HCEC 1CT (cell line): ENCODE results near the gene RGS9.
"Not testable (repeated sequence)": the region's sequence is repeated elsewhere in the genome, so short reads cannot be mapped to it uniquely, and the experiment has no call there.

Experiments used
- DNase-seq: peaks from one replicate; pipeline ENCODE4 v3.0.0-alpha.2; 2017

Gene RGS9

DNA sequence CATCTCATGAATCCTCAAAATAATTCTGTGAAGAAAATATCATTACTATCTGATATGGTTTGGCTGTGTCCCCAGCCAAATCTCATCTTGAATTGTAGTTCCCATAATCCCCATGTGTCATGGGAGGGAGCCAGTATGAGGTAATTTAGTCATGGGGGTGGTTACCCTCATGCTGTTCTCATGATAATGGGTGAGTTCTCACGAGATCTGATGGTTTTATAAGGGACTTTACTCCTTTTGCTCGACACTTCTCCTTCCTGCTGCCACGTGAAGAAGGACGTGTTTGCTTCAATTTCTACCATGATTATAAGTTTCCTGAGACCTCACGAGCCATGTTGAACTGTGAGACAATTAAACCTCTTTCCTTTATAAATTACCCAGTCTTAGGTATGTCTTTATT lies 20.7 kb upstream of the RGS9 start:
- not testable (repeated sequence) for DNase-seq

- no peak for DNase-seq
Measured at GRCh38 chr17:65117384-65118035, 19.7 kb upstream of the RGS9 start.

GRCh38 chr17:65121368-65121767 lies 15.8 kb upstream of the RGS9 start:
- DNase-seq, result no peak

GRCh38 chr17:65121916-65122806 lies 15.0 kb upstream of the RGS9 start:
- no peak for DNase-seq

- DNase-seq, result peak; percentile 85
Measured at GRCh38 chr17:65122836-65123756, 14.1 kb upstream of the RGS9 start.

DNA sequence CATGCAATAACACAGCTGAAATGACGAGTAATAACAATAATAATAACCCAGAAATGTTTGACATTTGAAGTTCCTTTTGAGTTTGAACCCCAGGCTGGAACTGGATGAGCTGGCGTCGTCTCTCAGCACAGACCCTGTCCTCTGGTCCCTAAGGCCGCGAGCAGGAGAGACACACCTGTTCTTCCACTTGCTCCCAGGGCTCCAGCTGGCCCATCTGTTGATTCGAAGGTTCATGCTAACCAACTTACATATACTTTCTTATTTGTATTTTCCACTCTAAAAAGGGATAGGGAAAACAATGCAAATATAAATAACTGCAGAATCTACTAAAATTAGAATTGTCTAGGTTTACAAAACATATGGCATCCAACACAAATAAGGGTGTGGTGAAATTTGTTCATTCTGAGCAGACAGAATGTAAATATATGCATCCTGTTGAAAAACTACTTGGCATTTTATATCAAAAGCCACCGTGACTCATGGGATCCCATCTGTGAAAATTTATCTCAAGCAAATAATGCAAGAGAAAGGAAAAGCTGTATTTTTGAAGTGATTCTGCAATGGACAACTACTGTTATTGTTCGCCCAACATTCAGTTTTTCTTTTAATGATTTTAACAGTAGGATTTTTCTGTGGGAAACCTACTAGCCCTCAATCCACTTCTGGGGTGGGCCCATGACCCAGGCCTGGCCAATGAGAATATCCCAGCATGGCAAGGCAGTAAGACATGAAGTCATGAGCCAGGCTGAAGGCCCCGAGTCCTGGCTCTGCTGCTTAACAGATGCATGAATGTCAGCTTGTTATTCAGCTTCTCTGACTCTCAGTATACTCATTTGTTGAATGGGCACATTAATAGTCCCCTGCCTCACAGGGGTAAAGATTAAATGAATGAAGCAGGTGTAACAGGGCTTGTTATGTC lies 13.2 kb upstream of the RGS9 start:
- peak; percentile 74 for DNase-seq

DNA sequence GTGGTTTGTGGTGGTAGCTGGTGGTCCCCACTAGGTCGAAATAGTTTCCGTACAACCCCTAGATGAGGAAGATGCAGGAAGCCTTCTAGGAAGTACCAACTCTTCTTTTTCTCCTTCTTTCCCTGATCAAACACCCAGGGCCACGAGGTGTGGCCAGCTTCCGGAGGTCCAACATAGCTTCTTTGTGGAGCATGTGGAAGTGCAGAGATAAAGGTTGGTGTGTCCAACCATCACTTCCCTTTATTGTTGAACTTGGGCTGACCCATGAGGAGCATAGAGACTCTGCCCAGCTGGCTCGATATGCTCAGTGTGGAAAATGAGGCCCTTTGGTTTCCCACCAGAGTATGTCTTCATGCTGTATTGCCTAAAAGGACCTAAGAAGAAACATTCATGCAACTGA lies 6.3 kb upstream of the RGS9 start:
- DNase-seq, result no peak

- no peak for DNase-seq
Measured at GRCh38 chr17:65131240-65131639, 5.9 kb upstream of the RGS9 start.

- DNase-seq, result peak; percentile 98
Measured at GRCh38 chr17:65131946-65132345, 5.2 kb upstream of the RGS9 start.

DNA sequence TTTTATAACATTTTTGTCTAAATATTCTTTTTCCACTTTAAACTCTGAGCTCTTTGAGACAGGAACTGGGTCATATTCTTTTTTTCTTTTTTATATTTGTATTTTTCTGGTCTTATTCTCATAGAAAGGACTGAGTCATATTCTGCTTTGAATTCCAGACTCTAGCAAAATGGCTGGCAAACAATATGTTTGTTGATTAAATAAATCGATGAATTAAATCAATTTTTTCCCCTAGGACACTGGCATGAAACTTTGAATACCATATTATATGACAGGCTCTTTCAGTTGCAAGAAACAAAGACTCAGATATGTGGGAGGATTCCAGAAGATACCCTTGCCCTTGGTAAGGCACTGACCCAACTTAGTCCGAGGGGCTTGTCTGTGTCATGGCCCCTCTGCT lies 3.1 kb upstream of the RGS9 start:
- DNase-seq, result no peak

GRCh38 chr17:65139101-65139764 lies 2.1 kb downstream of the RGS9 start:
- no peak for DNase-seq

GRCh38 chr17:65142247-65142646 lies 5.1 kb downstream of the RGS9 start:
- no peak for DNase-seq

GRCh38 chr17:65143889-65144604 lies 6.9 kb downstream of the RGS9 start:
- DNase-seq, result no peak

DNA sequence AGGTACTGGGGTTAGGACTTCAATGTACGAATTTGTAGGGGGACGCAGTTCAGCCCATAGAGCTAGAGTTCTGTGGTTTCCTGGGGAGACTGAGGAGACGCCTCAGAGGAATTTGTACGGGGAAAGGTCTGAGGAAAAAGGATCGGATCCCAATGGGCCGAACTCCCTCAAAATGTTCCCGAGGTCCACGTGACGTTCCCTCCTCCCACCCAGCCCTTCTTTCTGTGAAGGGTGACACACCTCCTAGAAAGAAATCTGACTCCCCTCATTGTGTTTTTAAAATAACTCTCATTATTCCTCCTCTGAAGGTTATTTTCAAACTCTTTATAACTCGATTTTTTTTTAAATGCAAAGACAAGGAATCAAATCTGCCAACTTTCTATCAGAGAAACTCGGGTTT lies 8.6 kb downstream of the RGS9 start:
- no peak for DNase-seq

GRCh38 chr17:65147955-65148354 lies 10.8 kb downstream of the RGS9 start:
- no peak for DNase-seq

DNA sequence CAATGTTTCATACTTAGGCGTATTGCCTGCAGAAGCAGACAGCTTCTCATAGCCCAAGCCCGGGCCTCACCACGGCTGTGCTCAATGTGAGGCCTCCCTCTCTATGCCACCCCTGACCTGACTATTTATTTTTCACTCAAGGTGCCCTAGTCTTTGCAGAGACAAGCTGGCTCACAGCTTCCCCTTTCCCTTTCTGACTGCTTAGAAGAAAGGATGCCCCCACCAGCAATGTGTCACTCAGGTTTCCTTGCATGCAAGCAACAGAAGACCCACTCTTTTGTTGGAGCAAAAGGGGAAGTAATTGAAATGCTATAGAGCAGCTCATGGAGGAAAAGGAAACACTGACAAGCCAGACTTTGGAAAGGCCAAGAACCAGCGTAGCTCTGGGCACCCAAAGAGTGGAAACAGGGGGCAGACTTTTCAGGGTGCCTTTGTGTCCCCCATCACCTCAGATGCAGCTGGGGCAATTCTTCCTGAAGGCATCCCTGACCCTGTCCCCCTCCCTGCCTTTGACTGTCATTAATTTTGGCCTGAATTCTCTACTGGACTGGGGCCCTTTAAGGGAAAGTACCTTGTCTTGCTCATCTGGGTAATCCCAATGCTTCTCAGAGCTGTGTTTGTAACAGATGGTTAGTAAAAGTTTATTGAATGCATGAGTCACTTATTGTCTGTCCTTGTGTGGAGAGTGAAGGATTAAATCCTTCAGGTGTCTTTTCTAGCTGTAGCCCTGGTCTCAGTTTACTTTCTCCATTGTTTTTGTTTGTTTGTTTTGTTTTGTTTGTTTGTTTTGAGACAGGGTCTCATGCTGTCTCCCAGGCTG lies 17.8 kb downstream of the RGS9 start:
- peak; percentile 66 for DNase-seq

DNA sequence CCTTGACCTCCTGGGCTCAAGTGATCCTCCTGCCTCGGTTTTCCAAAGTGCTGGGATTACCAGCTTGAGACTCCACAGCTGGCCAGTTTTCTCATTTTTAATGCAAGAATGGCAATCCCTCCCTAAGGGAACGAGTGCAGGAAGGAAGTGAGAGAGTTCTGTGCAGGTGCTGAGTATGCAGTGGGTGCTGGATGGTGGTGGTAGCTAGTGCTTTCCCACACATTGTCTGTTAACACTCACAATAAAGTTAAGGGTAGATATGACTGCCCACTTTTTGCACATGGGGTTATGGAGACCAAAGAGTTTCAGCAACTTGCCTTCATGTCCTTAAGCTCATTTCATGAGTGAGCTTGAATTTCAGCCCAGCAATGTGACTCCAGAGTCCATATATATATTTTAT lies 18.5 kb downstream of the RGS9 start:
- DNase-seq, result no peak

DNA sequence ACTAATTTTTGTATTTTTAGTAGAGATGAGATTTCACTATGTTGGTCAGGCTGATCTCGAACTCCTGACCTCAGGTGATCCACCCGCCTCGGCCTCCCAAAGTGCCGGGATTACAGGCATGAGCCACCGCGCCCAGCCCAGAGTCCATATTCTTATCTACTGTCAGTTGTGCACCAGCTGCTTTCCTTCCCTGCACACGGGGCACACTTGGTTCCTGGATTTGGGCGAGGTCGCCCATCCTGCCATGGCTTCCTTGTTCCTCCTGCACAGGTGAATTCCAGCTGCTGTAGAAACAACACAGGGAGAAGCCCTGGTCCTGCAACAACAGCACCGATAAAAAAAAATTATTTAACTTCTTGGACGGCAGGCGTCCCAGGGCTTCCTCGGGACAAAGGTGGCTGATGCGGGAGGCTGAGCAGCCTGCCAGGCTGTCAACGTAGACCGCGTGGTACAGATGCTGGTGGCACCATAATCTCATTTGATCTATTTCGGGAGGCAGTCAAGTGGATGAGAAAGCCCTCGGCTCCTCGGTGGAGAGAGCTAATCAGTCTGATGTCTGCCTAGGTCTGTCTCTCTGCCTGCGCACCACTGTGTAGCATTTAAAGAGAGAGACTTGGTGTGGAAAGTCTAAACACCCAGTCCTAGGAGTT lies 19.1 kb downstream of the RGS9 start:
- DNase-seq, result no peak

GRCh38 chr17:65156835-65157565 lies 19.8 kb downstream of the RGS9 start:
- DNase-seq, result no peak
